ENCODE results near the gene FOXL3. TPM values are rescaled to one million over a fixed set of nuclear protein-coding genes. Genes with fewer than 3 reads are reported as not detected.

The FOXL3 gene
- total RNA-seq, 1 experiment from 2014 or later = not detected

DNA sequence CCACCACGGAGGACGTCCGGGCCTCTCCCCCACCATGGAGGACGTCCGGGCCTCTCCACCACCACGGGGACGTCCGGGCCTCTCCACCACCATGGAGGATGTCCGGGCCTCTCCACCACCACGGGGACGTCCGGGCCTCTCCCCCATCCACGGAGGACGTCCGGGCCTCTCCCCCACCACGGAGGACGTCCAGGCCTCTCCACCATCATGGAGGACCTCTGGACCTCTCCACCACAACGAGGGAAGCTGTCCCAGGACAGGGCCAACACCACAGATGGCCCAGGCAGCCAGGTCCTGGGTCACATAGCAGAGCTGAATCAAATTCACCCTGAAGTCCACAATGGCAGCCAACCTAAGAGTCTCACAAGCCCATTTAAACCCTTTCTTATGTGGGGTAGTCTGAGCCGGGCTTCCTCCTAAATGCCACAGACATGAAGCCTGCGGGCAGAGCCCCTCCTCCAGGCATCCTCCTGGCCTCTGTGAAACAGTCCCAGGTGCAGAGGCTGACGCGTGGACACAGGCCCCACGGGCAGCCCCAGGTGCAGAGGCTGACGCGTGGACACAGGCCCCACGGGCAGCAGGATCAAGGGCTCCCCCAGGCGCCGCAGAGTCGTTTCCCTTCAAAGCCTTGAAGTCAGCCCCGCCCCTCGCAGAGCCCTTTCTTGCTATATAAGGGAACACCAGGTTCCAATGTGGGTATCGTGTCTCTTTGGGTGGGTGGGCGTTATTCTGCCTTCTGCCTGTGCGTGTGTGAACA, 47.0 kb downstream of the FOXL3 start:
- H3K9me3 ChIP-seq (ENCODE audit: insufficient read depth, low read depth) = 0 out of 2 replicates have a peak, but pooled peaks cover 6% of the 10 kb centered on the region
- H3K4me1 ChIP-seq (replicated peaks; ENCODE audit: insufficient read depth) = peaks cover 9% of the 10 kb centered on the region; the same call in 1 of the 2 replicates
- no peaks in the 10 kb centered on the region for H3K9me2 ChIP-seq (ENCODE audit: insufficient read depth)
- H3K27me3 ChIP-seq (ENCODE audit: insufficient read depth, low read depth) = peaks cover 51% of the 10 kb centered on the region
- no peak for DNase-seq
- H3K4me3 ChIP-seq = no peak overlapping the region
- ChIA-PET CTCF (no interaction called here), POLR2A (ENCODE audit: unreplicated experiment) (no interaction called here)
- no peak for TF ChIP-seq CTCF (conservative IDR thresholded peaks at IDR 0.05)
- no peak for TF ChIP-seq EZH2 (IDR thresholded peaks at IDR 0.05; ENCODE audit: low read depth)
- no peak overlapping the region for H3K27ac ChIP-seq
- BruUV-seq (replicated peaks) = no TSS peak
- H2AFZ ChIP-seq = no peak overlapping the region
- intact Hi-C loops (cut with micrococcal nuclease; ENCODE audit: unreplicated experiment) = no loop called here
- no peaks in the 10 kb centered on the region for H3K79me2 ChIP-seq (ENCODE audit: low read depth)
- H4K20me1 ChIP-seq (ENCODE audit: insufficient read depth) = peaks cover 11% of the 10 kb centered on the region; the same call in 1 of the 2 replicates
- no peaks in the 10 kb centered on the region for H3K36me3 ChIP-seq (ENCODE audit: low read depth)
- H3F3A ChIP-seq (ENCODE audit: insufficient read depth, low read depth) = peaks cover 16% of the 10 kb centered on the region
- H3K4me2 ChIP-seq = no peak overlapping the region

DNA sequence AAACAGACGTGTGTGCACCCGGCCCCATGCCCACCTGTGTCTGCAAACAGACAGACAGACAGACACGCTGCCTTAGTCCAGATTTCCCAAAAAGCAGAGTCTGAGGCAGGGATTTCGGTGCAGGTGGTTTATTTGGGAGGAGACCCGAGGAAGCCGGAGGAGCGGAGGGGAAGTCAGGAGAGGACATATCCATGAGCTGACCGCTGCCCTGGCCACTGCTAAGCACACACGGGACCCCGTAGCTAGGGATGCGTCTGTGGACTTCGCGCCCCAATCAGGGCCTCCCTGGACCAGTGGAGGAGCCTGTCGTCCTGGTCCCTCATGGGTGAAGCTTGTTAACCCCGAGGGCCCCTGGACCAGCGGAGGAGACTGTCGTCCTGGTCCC, 47.6 kb downstream of the FOXL3 start:
- POLR2A ChIA-PET (ENCODE audit: unreplicated experiment) = no interaction called here
- H3K4me1 ChIP-seq (replicated peaks; ENCODE audit: insufficient read depth) = peaks cover 9% of the 10 kb centered on the region; the same call in 1 of the 2 replicates
- H3K79me2 ChIP-seq (ENCODE audit: low read depth) = no peaks in the 10 kb centered on the region
- H3K4me2 ChIP-seq = no peak overlapping the region
- H3K36me3 ChIP-seq (ENCODE audit: low read depth) = no peaks in the 10 kb centered on the region
- DNase-seq = no peak
- TF ChIP-seq EZH2 (IDR thresholded peaks at IDR 0.05; ENCODE audit: low read depth) (no peak), CTCF (conservative IDR thresholded peaks at IDR 0.05) (no peak)
- H3K27me3 ChIP-seq (ENCODE audit: insufficient read depth, low read depth) = peaks cover 57% of the 10 kb centered on the region
- no peak overlapping the region for H3K4me3 ChIP-seq
- H3K9me3 ChIP-seq (ENCODE audit: insufficient read depth, low read depth) = 0 out of 2 replicates have a peak, but pooled peaks cover 6% of the 10 kb centered on the region
- no peaks in the 10 kb centered on the region for H3K9me2 ChIP-seq (ENCODE audit: insufficient read depth)
- no peak overlapping the region for H3K27ac ChIP-seq
- peaks cover 11% of the 10 kb centered on the region; the same call in 1 of the 2 replicates for H4K20me1 ChIP-seq (ENCODE audit: insufficient read depth)
- peaks cover 16% of the 10 kb centered on the region for H3F3A ChIP-seq (ENCODE audit: insufficient read depth, low read depth)
- intact Hi-C loops (cut with micrococcal nuclease; ENCODE audit: unreplicated experiment) = no loop called here
- CTCF ChIA-PET = no interaction called here
- no TSS peak for BruUV-seq (replicated peaks)
- H2AFZ ChIP-seq = no peak overlapping the region

DNA sequence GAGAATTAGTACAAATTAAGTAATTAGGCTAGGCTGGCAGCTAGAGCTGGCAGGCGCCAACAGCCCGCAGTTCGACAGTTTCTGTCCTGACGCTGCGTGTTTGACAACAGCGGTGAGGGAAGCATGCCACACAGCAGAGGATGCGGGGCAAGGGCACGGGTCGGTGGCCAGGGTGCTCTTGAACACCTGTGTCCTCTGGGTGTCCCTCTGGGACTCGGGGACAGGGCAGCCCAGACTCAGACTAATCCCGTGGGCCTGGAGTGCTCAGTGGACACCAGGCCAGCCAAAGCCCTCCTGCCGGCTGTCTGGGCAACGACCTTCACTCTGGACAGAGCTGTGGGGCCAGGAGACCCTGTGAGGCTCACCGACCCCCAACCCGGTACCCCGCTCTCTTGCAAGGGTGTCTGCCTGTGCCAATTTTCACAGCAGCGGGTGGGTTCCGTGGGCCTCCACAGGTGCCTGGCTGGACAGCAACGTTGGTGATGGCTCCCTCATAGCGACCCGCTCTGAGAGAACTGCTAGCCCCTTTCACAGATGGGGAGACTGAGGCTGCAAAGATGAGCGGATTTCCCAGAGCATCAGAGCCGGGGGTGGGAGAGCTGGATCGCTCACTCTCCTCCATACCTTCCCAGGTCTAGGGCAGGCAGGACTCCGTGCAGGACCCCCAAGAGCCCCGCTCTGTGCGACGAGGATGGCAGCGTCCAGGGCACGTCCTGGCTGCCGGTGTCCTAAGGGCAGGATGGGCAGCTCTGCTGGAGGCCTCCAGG, 48.5 kb downstream of the FOXL3 start:
- intact Hi-C loops (cut with micrococcal nuclease; ENCODE audit: unreplicated experiment) = no loop called here
- TF ChIP-seq CTCF (conservative IDR thresholded peaks at IDR 0.05) (no peak), EZH2 (IDR thresholded peaks at IDR 0.05; ENCODE audit: low read depth) (no peak; the same call in 1 of the 2 replicates)
- H3F3A ChIP-seq (ENCODE audit: insufficient read depth, low read depth) = peaks cover 16% of the 10 kb centered on the region
- no peak overlapping the region for H2AFZ ChIP-seq
- 0 out of 2 replicates have a peak, but pooled peaks cover 6% of the 10 kb centered on the region for H3K9me3 ChIP-seq (ENCODE audit: insufficient read depth, low read depth)
- H3K9me2 ChIP-seq (ENCODE audit: insufficient read depth) = no peaks in the 10 kb centered on the region
- no peak overlapping the region for H3K4me3 ChIP-seq
- BruUV-seq (replicated peaks) = no TSS peak
- no peak overlapping the region for H3K4me2 ChIP-seq
- H3K27ac ChIP-seq = no peak overlapping the region
- H3K4me1 ChIP-seq (replicated peaks; ENCODE audit: insufficient read depth) = no peaks in the 10 kb centered on the region
- no peaks in the 10 kb centered on the region for H3K79me2 ChIP-seq (ENCODE audit: low read depth)
- ChIA-PET POLR2A (ENCODE audit: unreplicated experiment) (no interaction called here), CTCF (no interaction called here)
- peaks cover 66% of the 10 kb centered on the region for H3K27me3 ChIP-seq (ENCODE audit: insufficient read depth, low read depth)
- no peak for DNase-seq
- H3K36me3 ChIP-seq (ENCODE audit: low read depth) = no peaks in the 10 kb centered on the region
- H4K20me1 ChIP-seq (ENCODE audit: insufficient read depth) = peaks cover 11% of the 10 kb centered on the region; the same call in 1 of the 2 replicates

Measured in PC-9 (cell line).